Fibroblast of upper back skin (primary cell): ENCODE data around the gene EIF1B.

Source experiments
- DNase-seq: peaks from one replicate; pipeline ENCODE4 v3.0.0-alpha.2; 2013

Gene EIF1B

DNA sequence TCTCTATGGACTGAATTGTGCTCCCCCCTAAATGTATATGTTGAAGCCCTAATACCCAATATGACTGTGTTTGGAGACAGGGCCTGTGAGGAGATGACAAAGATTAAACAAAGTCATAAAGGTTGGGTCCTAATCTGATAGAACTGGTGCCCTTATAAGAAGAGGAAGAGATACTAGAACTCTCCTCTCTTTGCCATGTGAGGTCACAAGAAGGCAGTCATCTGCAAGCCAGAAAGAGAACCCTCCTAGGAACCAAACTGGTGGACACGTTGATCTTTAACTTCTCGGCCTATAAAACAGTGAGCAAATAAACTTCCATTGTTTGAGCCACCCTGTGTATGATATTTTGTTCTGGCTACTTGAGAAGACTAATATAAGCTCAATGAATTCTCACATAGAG lies 45.9 kb downstream of the EIF1B start:
- DNase-seq = no peak

- no peak for DNase-seq
Measured at GRCh38 chr3:40358454-40358853, 48.9 kb downstream of the EIF1B start.
